Measurements from ENCODE around the gene C16orf92.
"Not testable (repeated sequence)": the region's sequence is repeated elsewhere in the genome, so short reads cannot be mapped to it uniquely, and the experiment has no call there.

The C16orf92 gene

DNA sequence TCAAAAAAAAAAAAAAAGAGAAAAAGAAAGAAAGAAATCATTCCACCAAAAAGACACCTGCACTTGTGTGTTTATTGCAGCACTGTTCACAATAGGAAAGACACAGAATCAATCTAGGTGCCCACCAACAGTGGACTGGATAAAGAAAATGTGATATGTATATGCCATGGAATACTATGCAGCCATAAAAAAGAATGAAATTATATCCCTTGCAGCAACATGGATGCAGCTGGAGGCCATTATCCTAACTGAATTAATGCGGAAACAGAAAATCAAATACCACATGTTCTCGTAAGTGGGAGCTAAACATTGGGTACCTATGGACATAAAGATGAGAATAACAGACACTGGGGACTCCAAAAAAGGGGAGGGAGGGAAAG, 5.7 kb upstream of the C16orf92 start:
- Mint-ChIP-seq H3K27ac (no peak overlapping the region), H3K36me3 (no peaks in the 10 kb centered on the region), H3K9me3 (no peaks in the 10 kb centered on the region), H3K4me1 (peaks cover 12% of the 10 kb centered on the region), H3K27me3 (peaks cover 84% of the 10 kb centered on the region), H3K4me3 (no peak overlapping the region)
- CTCF ChIA-PET, result interaction anchor here (0.6 to 2.3 kb wide), 4 partner anchors 12 to 317 kb away, joined by 3 to 9 read pairs (median 6); partner anchors contain the start of gene TLCD3B
- DNase-seq, result no peak

DNA sequence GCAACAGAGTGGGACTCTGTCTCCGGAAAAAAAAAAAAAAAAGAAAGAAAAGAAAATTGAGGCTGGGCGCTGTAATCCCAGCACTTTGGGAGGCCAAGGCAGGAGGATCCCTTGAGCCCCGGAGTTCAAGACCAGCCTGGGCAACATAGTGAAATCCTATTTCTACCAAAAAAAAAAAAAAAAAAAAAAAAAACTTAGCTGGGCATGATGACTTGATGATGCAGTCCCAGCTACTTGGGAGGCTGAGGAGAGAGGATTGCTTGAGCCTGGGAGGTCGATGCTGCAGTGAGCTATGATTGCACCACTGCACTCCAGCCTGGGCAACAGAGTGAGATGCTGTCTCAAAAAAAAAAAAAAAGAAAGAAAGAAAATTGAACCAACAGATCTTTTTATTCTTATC, 5.1 kb upstream of the C16orf92 start:
- CTCF ChIA-PET, result interaction anchor here (1.4 to 2.3 kb wide), 3 partner anchors 13 to 169 kb away, joined by 4 to 9 read pairs (median 7); partner anchors contain the start of gene TLCD3B
- not testable (repeated sequence) for H3K9me3 Mint-ChIP-seq, H3K27ac Mint-ChIP-seq, H3K36me3 Mint-ChIP-seq, H3K4me3 Mint-ChIP-seq, DNase-seq
- Mint-ChIP-seq H3K27me3 (peaks cover 78% of the 10 kb centered on the region), H3K4me1 (peaks cover 12% of the 10 kb centered on the region)

DNA sequence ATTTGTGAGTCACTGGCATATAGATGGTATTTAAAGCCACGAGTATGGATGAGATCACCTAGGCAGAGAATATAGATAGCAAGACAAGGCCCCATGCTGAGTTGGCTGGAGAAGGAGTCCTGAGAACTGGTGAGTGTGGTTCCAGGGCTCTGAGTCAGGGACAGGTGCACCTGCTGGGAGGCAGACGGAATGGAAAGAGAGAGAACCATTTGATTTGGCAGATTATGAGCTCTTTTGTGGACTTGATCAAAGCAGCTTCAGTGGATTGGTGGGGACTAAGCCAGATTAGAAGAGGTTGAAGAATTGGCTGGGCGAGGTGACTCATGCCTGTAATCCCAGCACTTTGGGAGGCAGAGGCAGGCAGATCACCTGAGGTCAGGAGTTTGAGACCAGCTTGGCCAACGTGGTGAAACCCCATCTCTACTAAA, 4.3 kb upstream of the C16orf92 start:
- Mint-ChIP-seq H3K27ac (no peak overlapping the region), H3K27me3 (peaks cover 78% of the 10 kb centered on the region), H3K4me1 (peaks cover 12% of the 10 kb centered on the region), H3K9me3 (no peaks in the 10 kb centered on the region), H3K4me3 (no peak overlapping the region), H3K36me3 (no peaks in the 10 kb centered on the region)
- CTCF ChIA-PET, result interaction anchor here (0.6 to 2.3 kb wide), 5 partner anchors 12 to 170 kb away, joined by 3 to 9 read pairs (median 4); partner anchors contain the start of gene TLCD3B
- DNase-seq, result no peak

DNA sequence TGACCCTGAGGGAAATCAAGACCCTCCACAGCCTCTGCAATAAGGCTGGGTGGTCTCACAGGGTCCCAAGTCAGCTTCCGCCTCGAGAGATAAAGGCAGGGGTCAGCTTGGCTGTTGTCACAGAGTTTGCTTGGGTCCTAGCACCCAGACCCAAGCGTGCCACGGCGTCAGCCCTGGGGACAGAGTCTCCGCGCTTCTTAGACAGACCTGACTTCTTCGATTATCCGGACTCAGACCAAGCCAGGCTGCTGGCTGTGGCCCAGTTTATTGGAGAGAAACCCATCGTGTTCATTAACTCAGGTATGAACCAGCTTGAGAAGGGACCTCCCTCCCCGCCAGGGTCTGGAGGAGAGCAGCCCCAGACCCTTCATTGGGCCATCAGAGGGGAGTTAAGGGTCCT, 588 bp downstream of the C16orf92 start:
- Mint-ChIP-seq H3K27me3 (peaks cover 84% of the 10 kb centered on the region), H3K4me1 (peaks cover 12% of the 10 kb centered on the region), H3K36me3 (no peaks in the 10 kb centered on the region), H3K9me3 (no peaks in the 10 kb centered on the region), H3K4me3 (no peak overlapping the region), H3K27ac (no peak overlapping the region)
- CTCF ChIA-PET, result interaction anchor here (1.3 to 2.2 kb wide), 4 partner anchors 8 to 323 kb away, joined by 4 to 13 read pairs (median 8); partner anchors contain the start of gene TLCD3B
- no peak for DNase-seq

DNA sequence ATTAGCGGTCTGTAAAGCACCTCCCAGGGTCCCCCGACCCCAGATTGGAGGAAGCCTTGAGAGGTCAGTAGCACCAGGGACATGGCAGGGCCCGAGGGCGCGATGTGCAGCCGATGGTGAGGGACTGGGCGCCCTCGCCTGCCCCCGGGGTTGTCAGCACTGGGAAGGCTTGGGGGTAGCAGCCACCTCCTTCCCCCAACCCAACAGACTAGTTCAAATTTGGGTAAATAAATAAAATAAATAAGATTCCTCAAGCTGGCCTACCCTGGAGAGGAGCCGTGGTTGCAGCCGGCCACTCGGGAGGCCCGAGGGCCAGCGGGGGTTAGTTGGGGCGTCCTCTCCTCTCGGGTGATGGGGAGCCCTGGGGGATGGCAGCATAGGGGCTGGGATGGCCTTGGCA, 1.5 kb downstream of the C16orf92 start:
- CTCF ChIA-PET, result no interaction called here
- H3K27ac Mint-ChIP-seq, result no peak overlapping the region
- no peaks in the 10 kb centered on the region for H3K36me3 Mint-ChIP-seq
- H3K4me3 Mint-ChIP-seq, result no peak overlapping the region
- no peak for DNase-seq
- H3K27me3 Mint-ChIP-seq, result peaks cover 84% of the 10 kb centered on the region
- peaks cover 12% of the 10 kb centered on the region for H3K4me1 Mint-ChIP-seq
- H3K9me3 Mint-ChIP-seq, result no peaks in the 10 kb centered on the region

DNA sequence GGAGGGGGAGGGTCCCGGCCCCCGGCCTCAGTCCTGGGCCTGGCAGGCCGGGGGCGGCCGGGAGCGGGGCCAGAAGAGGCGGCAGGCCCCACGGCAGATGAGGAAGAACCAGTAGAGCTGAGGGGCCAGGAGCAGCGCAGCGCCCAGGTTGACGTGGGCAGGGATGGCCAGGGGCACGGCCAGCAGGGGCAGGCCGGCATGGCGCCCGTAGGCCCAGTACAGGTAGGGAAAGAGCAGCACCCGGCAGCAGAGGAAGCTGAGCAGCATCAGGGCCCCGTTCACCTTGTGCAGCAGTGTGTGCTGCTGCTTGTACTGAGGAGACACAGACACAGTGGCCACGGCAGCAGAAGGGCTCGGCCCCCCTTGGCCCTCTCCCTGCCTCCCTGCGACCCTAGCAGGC, 2.2 kb downstream of the C16orf92 start:
- DNase-seq, result no peak
- Mint-ChIP-seq H3K4me3 (no peak overlapping the region), H3K27me3 (peaks cover 85% of the 10 kb centered on the region), H3K27ac (no peak overlapping the region), H3K9me3 (no peaks in the 10 kb centered on the region), H3K4me1 (peaks cover 14% of the 10 kb centered on the region), H3K36me3 (no peaks in the 10 kb centered on the region)
- CTCF ChIA-PET, result no interaction called here

DNA sequence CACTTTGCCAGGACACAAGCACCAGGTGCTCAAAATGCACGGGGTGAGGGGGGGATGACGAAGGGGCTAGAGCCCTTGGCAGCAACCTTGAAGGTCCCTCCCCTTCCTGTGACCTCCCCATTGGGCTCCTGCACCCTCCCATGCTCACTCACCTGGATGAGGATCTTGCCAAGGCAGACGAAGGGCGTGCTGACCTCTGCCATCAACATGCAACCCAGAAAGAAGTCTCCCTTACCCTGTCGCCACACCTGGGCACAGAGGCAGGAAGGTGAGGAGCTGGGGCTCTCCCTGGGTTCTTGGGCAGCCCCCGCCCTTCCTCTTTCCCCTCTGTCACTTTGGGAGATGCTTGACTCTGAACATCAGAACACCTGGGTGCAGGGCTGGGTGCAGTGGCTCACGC, 2.6 kb downstream of the C16orf92 start:
- DNase-seq, result no peak
- Mint-ChIP-seq H3K4me1 (peaks cover 16% of the 10 kb centered on the region), H3K27me3 (peaks cover 85% of the 10 kb centered on the region), H3K9me3 (no peaks in the 10 kb centered on the region), H3K36me3 (no peaks in the 10 kb centered on the region), H3K27ac (no peak overlapping the region), H3K4me3 (no peak overlapping the region)
- CTCF ChIA-PET, result no interaction called here

DNA sequence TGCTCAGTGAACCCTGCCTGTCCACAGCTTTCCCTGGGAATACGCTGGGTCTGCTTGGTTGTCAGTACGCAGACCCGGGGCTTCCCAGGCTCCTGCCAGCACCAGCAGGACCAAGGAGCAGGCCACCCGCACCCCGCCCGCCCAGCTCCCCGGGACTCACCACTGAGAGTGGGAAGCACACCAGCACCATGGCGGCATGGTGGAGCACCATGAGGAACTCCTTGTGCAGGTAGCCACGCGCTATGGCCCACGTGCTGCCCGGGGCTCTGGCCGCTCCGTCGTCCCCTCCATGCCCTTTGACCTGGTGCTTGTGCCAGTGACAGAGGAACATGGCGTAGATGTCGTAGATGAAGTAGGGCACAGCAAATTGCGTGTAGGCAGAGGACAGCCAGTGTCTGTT, 3.5 kb downstream of the C16orf92 start:
- no peak for DNase-seq
- Mint-ChIP-seq H3K27me3 (peaks cover 85% of the 10 kb centered on the region), H3K9me3 (no peaks in the 10 kb centered on the region), H3K27ac (no peak overlapping the region), H3K4me1 (peaks cover 7% of the 10 kb centered on the region), H3K4me3 (no peak overlapping the region), H3K36me3 (no peaks in the 10 kb centered on the region)
- CTCF ChIA-PET, result no interaction called here

DNA sequence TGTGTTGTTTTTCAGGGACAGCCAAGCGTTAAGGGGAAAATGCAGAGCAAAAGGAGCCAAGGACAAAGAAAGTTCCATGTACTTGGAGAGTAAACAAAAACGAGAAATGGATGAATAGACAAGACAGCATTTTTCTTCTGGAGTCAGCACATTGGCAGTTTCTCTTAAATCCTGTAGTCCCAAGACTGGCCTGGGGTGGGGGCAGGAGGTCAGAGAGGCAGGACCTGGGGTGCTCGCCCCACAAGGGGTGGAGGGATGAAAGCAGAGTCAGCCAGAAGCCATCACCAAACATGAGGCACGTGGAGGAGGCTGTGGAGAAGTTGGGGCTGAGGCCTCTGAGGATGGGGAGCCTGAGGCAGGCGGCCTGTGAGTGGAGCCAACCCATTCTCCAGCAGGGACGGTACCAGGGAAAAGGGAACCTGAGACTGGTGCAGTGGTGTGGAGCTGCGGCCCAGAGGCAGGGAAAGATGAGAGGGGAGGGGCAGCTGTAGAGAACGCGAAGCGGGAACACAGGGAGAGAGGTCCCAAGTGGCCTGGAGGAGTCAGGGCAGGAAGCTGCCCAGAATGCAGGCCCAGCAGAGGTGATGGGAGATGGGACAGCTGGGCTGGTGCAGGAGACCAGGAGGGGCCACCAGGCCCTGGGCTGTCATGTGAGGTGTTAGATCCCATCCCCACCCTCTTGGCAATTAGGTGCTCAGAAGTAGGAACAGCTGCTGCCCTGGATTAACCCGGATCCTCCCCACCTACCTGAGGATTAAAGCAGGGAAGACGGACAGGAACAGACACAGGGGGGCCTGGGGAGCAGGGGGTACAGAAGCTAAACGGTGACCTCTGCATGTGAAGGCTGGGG, 4.8 kb downstream of the C16orf92 start:
- Mint-ChIP-seq H3K4me1 (peaks cover 8% of the 10 kb centered on the region), H3K9me3 (no peaks in the 10 kb centered on the region), H3K36me3 (peaks cover 1% of the 10 kb centered on the region), H3K4me3 (no peak overlapping the region), H3K27me3 (peaks cover 91% of the 10 kb centered on the region), H3K27ac (no peak overlapping the region)
- CTCF ChIA-PET, result no interaction called here
- no peak for DNase-seq

DNA sequence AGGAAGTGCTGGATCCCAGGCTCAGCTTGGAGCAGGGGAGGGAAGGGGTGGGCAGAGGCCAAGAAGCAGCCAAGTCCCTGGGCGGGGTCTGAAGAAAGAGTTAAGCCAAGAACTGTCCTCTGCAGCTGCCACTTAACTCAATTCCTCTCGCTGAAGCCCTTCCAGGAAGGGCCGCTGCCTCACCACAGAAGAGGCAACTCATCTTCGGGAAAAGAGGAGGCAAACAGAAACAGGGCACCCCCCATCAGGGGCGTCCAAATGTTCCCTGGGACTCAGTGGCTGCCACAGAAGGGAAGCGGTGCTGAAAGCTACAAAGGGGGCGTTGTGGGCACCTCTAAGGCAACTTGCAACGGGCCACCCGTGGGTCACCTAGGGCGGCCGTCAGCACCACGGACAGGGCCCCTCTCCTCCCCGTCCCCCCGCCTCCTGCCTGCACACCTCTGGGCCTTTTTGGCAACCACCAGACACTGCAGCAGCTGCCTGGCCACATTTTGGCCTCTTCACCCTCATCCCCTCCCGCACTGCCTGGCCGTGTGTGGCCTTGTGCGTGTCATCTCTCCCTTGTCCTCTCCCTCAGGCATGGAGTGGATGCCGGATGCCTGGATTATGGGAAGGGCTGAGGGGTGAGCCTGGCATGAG, 5.6 kb downstream of the C16orf92 start:
- Mint-ChIP-seq H3K4me3 (no peak overlapping the region), H3K9me3 (no peaks in the 10 kb centered on the region), H3K36me3 (peaks cover 1% of the 10 kb centered on the region), H3K27me3 (peaks cover 88% of the 10 kb centered on the region), H3K4me1 (peaks cover 8% of the 10 kb centered on the region), H3K27ac (no peak overlapping the region)
- peak; percentile 67 for DNase-seq
- CTCF ChIA-PET, result no interaction called here

DNA sequence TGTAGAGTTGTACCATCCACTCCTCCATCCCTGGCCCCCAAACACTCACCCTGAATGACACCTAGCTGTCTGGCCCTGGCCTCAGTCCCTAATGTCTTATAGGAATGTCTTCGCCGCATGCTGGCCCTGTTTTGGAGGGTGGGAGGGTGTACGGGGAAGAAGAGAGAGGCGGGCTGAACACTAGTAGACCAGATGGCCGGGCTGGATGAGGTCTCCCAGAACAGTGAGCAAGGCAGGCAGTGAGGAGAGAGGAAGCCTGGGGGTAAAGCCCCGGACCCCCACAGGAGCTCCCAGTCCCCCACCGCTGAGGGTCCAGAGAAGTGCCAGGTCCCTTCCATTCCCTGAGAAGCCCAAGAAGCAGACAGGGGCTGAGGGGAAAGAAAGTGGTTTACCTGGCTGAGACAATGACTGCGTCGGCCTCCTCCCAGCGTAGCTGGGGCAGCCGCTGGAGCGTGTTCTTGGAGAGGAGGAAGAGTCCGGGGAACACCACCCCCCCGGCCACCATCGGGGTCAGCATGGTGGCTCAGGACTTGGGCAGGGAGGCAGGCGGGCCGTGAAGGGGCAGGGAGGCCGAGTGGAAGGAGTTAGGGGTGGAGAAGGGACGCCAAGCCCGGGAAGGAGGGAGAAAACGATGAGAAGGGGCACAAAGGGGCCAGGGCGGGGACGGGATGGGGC, 7.2 kb downstream of the C16orf92 start:
- no peaks in the 10 kb centered on the region for H3K9me3 Mint-ChIP-seq
- no peak for DNase-seq
- peaks cover 1% of the 10 kb centered on the region for H3K36me3 Mint-ChIP-seq
- peaks cover 93% of the 10 kb centered on the region for H3K27me3 Mint-ChIP-seq
- no peak overlapping the region for H3K4me3 Mint-ChIP-seq
- no peak overlapping the region for H3K27ac Mint-ChIP-seq
- peaks cover 8% of the 10 kb centered on the region for H3K4me1 Mint-ChIP-seq
- CTCF ChIA-PET, result interaction anchor here (1.5 to 2.3 kb wide), 2 partner anchors 7 to 12 kb away, joined by 7 to 13 read pairs; partner anchors contain the start of gene C16orf92

DNA sequence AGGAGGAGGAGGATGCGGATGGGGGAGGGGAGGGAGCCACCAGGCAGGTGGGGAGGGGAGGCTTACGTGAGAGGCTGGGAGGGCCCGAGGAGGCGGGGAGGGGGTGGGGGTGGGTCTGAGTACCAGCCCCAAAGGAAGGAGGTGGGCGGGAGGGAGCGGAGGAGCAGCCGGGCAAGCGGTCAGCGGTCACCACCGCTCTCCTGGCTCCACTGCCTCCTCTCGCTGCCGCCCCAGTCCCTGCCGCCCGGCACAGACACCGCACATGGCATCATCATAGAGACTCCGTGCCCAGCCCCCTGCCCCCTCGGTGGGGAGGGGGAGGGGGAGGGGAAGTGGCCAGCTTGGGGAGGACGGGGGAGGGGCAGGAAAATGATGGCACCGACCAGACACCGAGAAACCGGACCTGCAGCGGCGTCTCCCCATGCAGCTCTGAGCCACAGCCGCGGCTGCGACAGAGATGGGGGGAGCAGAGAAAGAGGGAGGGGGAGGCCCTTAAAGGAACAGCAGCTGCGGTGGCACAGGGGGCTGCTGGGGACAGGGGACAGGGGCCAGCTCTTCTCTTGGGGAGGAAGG, 7.9 kb downstream of the C16orf92 start, which contains the start of gene TLCD3B:
Gene TLCD3B, minus strand, starts transcription at position 431 of the 573 bp plus-strand sequence. CDS start 744 bp downstream, outside the sequence.
- no peak within 1 kb of the TSS for H3K27ac Mint-ChIP-seq
- H3K4me3 Mint-ChIP-seq, result no peak within 1 kb of the TSS
- H3K4me1 Mint-ChIP-seq, result peaks cover 8% of the 10 kb centered on the region
- H3K27me3 Mint-ChIP-seq, result peaks cover 93% of the 10 kb centered on the region
- H3K36me3 Mint-ChIP-seq, result peaks cover 1% of the 10 kb centered on the region
- no peak for DNase-seq
- CTCF ChIA-PET, result interaction anchor here (0.6 to 3.0 kb wide), 14 partner anchors 8 to 916 kb away, joined by 3 to 35 read pairs (median 5); partner anchors contain the start of genes C16orf92 and TMEM219
- H3K9me3 Mint-ChIP-seq, result no peaks in the 10 kb centered on the region

DNA sequence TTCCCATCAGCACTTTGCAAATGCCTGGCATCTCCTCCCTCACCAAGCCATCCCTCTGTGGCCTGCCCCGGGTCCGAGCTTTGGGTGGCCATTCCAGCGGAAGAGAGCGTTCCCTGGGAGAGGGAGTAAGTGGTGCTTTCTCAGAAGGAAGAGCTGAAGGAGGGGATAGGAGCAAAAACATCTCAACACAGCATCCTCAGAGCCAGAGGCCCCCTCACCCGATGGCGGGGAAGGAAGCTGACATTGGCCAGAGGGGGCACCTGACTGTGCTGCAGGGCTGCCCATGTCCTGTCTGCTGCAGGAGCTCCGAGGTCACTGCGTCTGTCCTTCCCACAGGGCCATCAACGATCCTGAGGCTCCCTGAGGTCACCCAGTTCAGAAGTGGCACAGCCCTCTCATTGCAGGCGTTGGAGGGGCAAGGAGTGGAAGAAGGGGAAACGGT, 8.5 kb downstream of the C16orf92 start:
- Mint-ChIP-seq H3K4me1 (peaks cover 8% of the 10 kb centered on the region), H3K36me3 (peaks cover 1% of the 10 kb centered on the region), H3K27me3 (peaks cover 91% of the 10 kb centered on the region), H3K9me3 (no peaks in the 10 kb centered on the region), H3K27ac (no peak overlapping the region), H3K4me3 (no peak overlapping the region)
- CTCF ChIA-PET, result interaction anchor here (0.9 to 3.0 kb wide), 19 partner anchors 9 to 917 kb away, joined by 3 to 35 read pairs (median 5); partner anchors contain the start of genes C16orf92 and TMEM219
- DNase-seq, result no peak
